ENCODE data around the gene SLC16A7. TPM values are rescaled to one million over a fixed set of nuclear protein-coding genes. Genes with fewer than 3 reads are reported as not detected.

Gene SLC16A7, protein sequence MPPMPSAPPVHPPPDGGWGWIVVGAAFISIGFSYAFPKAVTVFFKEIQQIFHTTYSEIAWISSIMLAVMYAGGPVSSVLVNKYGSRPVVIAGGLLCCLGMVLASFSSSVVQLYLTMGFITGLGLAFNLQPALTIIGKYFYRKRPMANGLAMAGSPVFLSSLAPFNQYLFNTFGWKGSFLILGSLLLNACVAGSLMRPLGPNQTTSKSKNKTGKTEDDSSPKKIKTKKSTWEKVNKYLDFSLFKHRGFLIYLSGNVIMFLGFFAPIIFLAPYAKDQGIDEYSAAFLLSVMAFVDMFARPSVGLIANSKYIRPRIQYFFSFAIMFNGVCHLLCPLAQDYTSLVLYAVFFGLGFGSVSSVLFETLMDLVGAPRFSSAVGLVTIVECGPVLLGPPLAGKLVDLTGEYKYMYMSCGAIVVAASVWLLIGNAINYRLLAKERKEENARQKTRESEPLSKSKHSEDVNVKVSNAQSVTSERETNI
- 2.3 TPM for polyA plus RNA-seq (2013, experiment 1 of 2)
- 2.5 TPM for polyA plus RNA-seq (2013, experiment 2 of 2)

DNA sequence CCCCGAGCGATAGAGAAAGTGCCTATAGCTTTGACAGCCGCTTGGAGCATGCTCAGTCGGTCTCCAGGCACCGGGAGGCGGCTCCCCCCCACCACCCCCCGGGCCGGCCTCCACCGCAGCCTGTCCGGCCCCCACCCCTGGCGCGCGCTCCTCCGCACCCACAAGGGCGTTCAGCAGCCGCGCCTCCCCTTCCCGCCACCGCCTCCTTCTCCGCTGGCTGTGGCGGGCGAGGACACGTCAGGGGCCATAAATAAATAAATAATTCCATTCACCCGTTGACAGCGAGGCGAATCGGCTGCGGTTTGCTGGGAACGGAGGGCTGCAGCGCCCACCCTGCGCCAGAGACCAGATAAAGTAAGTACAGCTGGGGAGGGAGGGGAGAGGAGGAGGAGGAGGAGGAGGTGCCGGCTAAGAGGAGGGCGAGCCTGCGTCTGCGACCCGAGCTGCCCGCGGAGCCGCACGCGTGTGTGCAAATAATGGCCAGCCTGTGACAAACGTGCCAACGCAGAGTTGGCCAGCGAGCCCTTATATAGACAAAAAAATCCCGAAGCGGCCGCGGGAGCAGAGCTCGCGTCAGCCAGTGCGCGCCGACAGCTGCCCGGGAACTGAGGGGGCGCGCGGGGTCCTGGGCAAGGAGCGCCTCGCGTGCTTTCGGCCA is at the start of gene SLC16A7:
SLC16A7 (plus strand) TSS at position 147 of the 658 bp plus-strand sequence. CDS start 108,773 bp downstream, outside the sequence.
- peak within 1 kb of the TSS; percentile 64 for H3K27ac ChIP-seq (ENCODE audit: low read depth, low read length, severe bottlenecking)
- no peaks in the 10 kb centered on the region for H3K9me3 ChIP-seq (ENCODE audit: control insufficient read depth, low read length)
- peaks cover 4% of the 10 kb centered on the region for H3K4me1 ChIP-seq (ENCODE audit: control insufficient read depth, insufficient read depth, low read length, poor library complexity, severe bottlenecking)
- WGBS, 2 experiments (ENCODE audit: insufficient coverage in 2 of 2) = 0% methylated on average over 20 to 27 of the region's 61 CpGs
- H3K4me3 ChIP-seq (ENCODE audit: extremely low read depth, insufficient read depth, low read length, poor library complexity, severe bottlenecking) = peak within 1 kb of the TSS; percentile 56
- no peaks in the 10 kb centered on the region for H3K36me3 ChIP-seq (ENCODE audit: control insufficient read depth, insufficient read depth, low read length)

DNA sequence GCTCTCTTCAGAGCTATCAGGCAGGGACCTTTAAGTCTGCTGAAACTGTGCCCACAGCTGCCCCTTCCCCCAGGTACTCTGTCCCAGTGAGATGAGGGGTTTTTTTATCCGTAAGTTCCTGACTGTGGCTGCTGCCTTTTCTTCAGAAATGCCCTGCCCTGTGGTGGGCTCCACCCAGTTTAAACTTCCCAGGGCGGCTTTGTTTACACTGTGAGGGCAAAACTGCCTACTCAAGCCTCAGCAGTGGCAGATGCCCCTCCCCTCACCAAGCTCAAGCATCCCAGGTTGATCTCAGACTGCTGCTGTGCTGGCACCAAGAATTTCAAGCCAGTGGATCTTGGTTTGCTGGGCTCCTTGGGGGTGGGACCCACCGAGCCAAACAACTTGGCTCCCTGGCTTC is 46.9 kb upstream of the SLC16A7 start:
- no peaks in the 10 kb centered on the region for H3K9me3 ChIP-seq (ENCODE audit: control insufficient read depth, low read length)
- H3K36me3 ChIP-seq (ENCODE audit: control insufficient read depth, insufficient read depth, low read length) = no peaks in the 10 kb centered on the region
- no peaks in the 10 kb centered on the region for H3K4me1 ChIP-seq (ENCODE audit: control insufficient read depth, insufficient read depth, low read length, poor library complexity, severe bottlenecking)
- H3K4me3 ChIP-seq (ENCODE audit: extremely low read depth, insufficient read depth, low read length, poor library complexity, severe bottlenecking) = no peak overlapping the region
- 76 to 79% methylated on average over 2 to 3 of the region's 3 CpGs for WGBS, 2 experiments (ENCODE audit: insufficient coverage in 2 of 2)
- H3K27ac ChIP-seq (ENCODE audit: low read depth, low read length, severe bottlenecking) = no peak overlapping the region

DNA sequence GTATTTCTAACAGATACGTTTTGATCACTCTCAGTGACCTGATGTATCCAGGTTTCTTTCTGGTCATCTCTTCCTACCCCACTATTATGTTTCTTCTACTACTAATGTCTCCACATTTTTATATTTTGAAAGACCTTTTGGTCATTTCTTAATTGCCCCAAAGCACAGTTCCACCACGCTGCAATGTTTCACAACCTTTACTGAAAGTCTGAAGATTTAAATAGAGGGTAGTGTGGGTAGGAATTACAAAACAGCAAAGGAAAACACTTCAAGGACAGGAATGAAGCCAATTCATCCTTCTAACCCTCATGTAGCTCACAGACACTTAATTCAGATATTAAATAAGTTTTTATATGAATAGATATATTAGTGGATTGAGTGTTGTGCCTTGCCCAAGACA is 36.1 kb upstream of the SLC16A7 start:
- no peaks in the 10 kb centered on the region for H3K4me1 ChIP-seq (ENCODE audit: control insufficient read depth, insufficient read depth, low read length, poor library complexity, severe bottlenecking)
- no peaks in the 10 kb centered on the region for H3K36me3 ChIP-seq (ENCODE audit: control insufficient read depth, insufficient read depth, low read length)
- H3K27ac ChIP-seq (ENCODE audit: low read depth, low read length, severe bottlenecking) = no peak overlapping the region
- no peak overlapping the region for H3K4me3 ChIP-seq (ENCODE audit: extremely low read depth, insufficient read depth, low read length, poor library complexity, severe bottlenecking)
- WGBS, 2 experiments (ENCODE audit: insufficient coverage in 2 of 2) = 58 to 80% methylated on average over 1 of the region's 2 CpGs
- H3K9me3 ChIP-seq (ENCODE audit: control insufficient read depth, low read length) = no peaks in the 10 kb centered on the region

DNA sequence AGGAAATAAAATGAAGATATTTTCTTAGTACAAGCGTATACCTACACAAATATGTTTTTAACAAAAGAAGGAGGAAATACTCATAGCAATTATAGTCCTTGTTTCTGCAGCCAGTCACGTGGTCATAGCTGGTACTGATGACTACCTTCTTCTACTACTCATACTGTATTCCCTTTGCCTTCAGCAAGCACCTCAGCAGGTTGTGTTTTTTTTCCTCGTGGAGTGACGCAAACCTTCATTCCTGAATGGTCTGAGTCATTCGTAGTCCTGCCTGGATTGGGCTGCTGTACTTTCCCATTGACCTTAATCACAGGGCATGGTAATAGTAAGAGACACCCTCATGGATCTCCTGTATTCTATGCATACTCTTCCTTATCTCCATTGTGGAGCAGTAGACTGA is 25.7 kb upstream of the SLC16A7 start:
- H3K4me3 ChIP-seq (ENCODE audit: extremely low read depth, insufficient read depth, low read length, poor library complexity, severe bottlenecking) = no peak overlapping the region
- WGBS, 2 experiments (ENCODE audit: insufficient coverage in 2 of 2) = 88 to 93% methylated on average over 3 to 4 of the region's 5 CpGs

DNA sequence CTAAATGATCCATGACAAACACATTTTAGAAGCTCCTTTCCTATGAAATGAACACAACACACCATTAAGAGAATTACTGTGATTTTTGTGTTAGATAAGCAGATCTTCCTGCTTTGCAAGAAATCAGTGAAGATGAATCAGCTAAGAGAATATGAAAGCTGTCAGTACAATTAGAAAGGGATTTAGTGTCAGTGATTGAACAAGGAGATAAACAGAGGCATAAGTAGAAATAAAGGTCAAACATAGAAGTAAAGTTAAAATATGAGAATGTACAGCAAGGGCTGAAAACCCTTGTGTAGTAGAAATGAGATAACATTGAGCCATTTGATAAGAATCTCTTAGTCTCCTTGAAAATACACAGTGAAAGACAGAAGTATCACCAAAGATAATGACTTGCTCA is 21.4 kb upstream of the SLC16A7 start:
- Histone ChIP-seq H3K9me3 (ENCODE audit: control insufficient read depth, low read length) (no peaks in the 10 kb centered on the region), H3K36me3 (ENCODE audit: control insufficient read depth, insufficient read depth, low read length) (no peaks in the 10 kb centered on the region), H3K4me3 (ENCODE audit: extremely low read depth, insufficient read depth, low read length, poor library complexity, severe bottlenecking) (no peak overlapping the region), H3K27ac (ENCODE audit: low read depth, low read length, severe bottlenecking) (no peak overlapping the region), H3K4me1 (ENCODE audit: control insufficient read depth, insufficient read depth, low read length, poor library complexity, severe bottlenecking) (no peaks in the 10 kb centered on the region)

More for the DNA sequence above, 25.7 kb upstream of the SLC16A7 start:
- Histone ChIP-seq H3K9me3 (ENCODE audit: control insufficient read depth, low read length) (no peaks in the 10 kb centered on the region), H3K36me3 (ENCODE audit: control insufficient read depth, insufficient read depth, low read length) (no peaks in the 10 kb centered on the region), H3K4me1 (ENCODE audit: control insufficient read depth, insufficient read depth, low read length, poor library complexity, severe bottlenecking) (no peaks in the 10 kb centered on the region), H3K27ac (ENCODE audit: low read depth, low read length, severe bottlenecking) (no peak overlapping the region)

DNA sequence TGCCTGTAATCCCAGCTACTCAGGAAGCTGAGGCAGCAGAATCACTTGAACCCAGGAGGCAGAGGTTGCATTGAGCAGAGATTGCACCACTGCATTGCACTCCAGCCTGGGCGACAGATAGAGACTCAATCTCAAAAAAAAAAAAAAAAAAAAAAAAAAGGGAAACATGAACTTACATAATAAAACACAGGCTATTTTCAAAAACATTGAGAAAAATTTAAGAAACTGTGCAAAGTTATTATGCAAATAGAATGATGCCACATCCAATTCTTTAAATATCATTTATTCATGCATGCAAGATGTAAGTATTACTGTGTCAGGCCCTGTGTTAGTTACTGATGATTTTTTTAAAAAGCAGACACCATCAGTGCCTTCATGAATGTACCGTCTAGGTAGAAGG is 20.0 kb upstream of the SLC16A7 start:
- Histone ChIP-seq H3K4me3 (ENCODE audit: extremely low read depth, insufficient read depth, low read length, poor library complexity, severe bottlenecking) (no peak overlapping the region), H3K4me1 (ENCODE audit: control insufficient read depth, insufficient read depth, low read length, poor library complexity, severe bottlenecking) (no peaks in the 10 kb centered on the region), H3K27ac (ENCODE audit: low read depth, low read length, severe bottlenecking) (no peak overlapping the region), H3K36me3 (ENCODE audit: control insufficient read depth, insufficient read depth, low read length) (no peaks in the 10 kb centered on the region), H3K9me3 (ENCODE audit: control insufficient read depth, low read length) (no peaks in the 10 kb centered on the region)
- WGBS, 2 experiments (ENCODE audit: insufficient coverage in 2 of 2) = no CpG with 5 or more reads among the region's 2 CpGs

DNA sequence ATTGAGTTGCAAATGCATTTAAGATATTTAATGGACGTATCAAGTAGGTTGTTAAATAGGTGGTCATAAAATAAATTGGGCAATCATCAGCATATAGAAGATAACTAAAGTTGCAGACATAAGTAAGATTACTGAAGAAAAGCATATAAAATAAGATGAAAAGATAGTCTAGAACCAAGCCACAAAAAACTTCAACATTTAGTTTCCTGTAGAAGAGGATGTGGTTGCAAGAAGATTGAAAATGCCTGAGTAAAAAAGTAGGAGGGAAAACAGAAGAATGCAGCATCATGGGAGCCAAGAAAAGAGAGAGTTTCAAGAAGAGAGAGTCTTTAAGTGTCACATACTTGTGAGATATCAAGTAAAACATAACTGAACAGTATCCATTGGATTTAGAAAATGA is 17.6 kb upstream of the SLC16A7 start:
- H3K4me3 ChIP-seq (ENCODE audit: extremely low read depth, insufficient read depth, low read length, poor library complexity, severe bottlenecking) = no peak overlapping the region
- no peaks in the 10 kb centered on the region for H3K9me3 ChIP-seq (ENCODE audit: control insufficient read depth, low read length)
- no peaks in the 10 kb centered on the region for H3K36me3 ChIP-seq (ENCODE audit: control insufficient read depth, insufficient read depth, low read length)
- no peak overlapping the region for H3K27ac ChIP-seq (ENCODE audit: low read depth, low read length, severe bottlenecking)
- no CpG with 5 or more reads among the region's 1 CpG for WGBS, 2 experiments (ENCODE audit: insufficient coverage in 2 of 2)
- no peaks in the 10 kb centered on the region for H3K4me1 ChIP-seq (ENCODE audit: control insufficient read depth, insufficient read depth, low read length, poor library complexity, severe bottlenecking)

DNA sequence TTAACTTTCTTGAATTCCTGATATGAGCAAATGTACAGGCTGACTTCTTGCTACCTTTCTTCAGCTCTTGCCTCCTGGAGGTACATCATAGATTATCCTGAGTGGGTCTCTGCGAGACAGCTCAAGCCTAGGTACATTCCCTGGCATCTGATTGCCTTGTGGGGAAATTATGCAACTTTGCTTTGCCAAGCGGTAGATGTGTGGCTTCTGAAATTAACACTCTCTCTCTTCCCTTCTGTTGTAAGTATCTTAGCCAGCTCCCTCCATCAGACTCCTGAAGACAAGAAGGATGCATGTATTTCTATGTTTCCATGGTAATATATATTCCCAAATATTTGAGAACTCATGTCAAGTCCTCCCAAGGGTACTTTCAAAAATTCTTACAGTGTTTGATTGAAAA is 16.2 kb upstream of the SLC16A7 start:
- WGBS, 2 experiments (ENCODE audit: insufficient coverage in 2 of 2) = 80 to 100% methylated on average over 1 of the region's 2 CpGs
- H3K36me3 ChIP-seq (ENCODE audit: control insufficient read depth, insufficient read depth, low read length) = no peaks in the 10 kb centered on the region

DNA sequence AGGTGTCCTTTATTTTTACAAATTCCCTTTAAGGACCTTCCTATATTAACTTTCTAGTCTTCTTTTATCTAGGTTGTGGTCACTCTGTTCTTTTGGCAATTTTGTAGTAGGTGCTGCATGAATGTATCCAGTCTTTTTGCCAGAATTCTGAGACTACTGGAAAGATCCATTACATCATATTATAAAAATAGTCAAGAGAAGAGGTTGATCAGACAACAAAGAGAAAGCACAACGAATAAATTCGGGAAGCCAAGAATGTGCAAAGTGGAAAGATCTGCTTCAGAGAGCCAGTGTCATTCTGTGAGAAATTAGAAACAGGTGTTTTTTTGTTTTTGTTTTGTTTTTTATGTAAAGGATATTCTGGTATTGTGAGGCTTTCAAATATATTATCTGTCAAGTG is 15.8 kb upstream of the SLC16A7 start:
- Histone ChIP-seq H3K9me3 (ENCODE audit: control insufficient read depth, low read length) (no peaks in the 10 kb centered on the region), H3K27ac (ENCODE audit: low read depth, low read length, severe bottlenecking) (no peak overlapping the region), H3K4me3 (ENCODE audit: extremely low read depth, insufficient read depth, low read length, poor library complexity, severe bottlenecking) (no peak overlapping the region), H3K4me1 (ENCODE audit: control insufficient read depth, insufficient read depth, low read length, poor library complexity, severe bottlenecking) (no peaks in the 10 kb centered on the region), H3K36me3 (ENCODE audit: control insufficient read depth, insufficient read depth, low read length) (no peaks in the 10 kb centered on the region)
- WGBS, 2 experiments (ENCODE audit: insufficient coverage in 2 of 2) = 75 to 100% methylated on average over 2 of the region's 2 CpGs

More for the DNA sequence above, 16.2 kb upstream of the SLC16A7 start:
- Histone ChIP-seq H3K27ac (ENCODE audit: low read depth, low read length, severe bottlenecking) (no peak overlapping the region), H3K9me3 (ENCODE audit: control insufficient read depth, low read length) (no peaks in the 10 kb centered on the region), H3K4me1 (ENCODE audit: control insufficient read depth, insufficient read depth, low read length, poor library complexity, severe bottlenecking) (no peaks in the 10 kb centered on the region), H3K4me3 (ENCODE audit: extremely low read depth, insufficient read depth, low read length, poor library complexity, severe bottlenecking) (no peak overlapping the region)

DNA sequence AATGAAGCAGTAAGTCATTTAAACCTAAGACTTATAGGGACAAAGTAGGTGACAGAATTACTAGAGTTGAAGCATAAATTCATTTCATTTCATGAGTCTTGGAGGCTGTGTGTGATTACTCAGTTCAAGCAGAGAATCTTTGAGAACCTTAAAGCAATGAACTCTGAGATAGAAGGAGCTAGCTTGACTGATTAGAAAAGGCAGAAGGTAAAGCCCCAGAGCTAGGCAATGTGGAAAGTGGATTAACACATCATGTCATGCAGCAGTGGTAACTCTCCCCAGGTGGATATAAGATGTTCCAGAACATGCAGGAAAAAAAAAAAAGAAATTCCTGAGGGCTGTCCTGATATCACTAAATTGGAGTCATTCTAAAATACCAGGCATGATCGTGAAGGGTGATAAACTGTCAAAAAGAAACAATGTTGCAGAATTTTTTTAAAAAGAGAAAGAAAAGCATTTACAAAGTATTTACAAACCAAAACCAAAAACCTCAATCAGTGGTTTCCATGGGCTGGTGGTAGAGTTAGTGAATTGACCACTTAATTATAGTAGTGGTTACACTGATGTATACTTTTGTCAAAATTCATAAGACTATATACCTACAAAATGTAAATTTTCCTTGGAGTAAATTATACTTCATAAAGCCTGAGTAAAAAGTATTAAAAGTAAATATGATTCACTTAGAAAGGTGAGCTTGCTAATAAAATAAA is 12.7 kb upstream of the SLC16A7 start:
- H3K36me3 ChIP-seq (ENCODE audit: control insufficient read depth, insufficient read depth, low read length) = no peaks in the 10 kb centered on the region
- H3K4me1 ChIP-seq (ENCODE audit: control insufficient read depth, insufficient read depth, low read length, poor library complexity, severe bottlenecking) = no peaks in the 10 kb centered on the region
- no peak overlapping the region for H3K4me3 ChIP-seq (ENCODE audit: extremely low read depth, insufficient read depth, low read length, poor library complexity, severe bottlenecking)
- no peaks in the 10 kb centered on the region for H3K9me3 ChIP-seq (ENCODE audit: control insufficient read depth, low read length)
- H3K27ac ChIP-seq (ENCODE audit: low read depth, low read length, severe bottlenecking) = no peak overlapping the region
- no CpG with 5 or more reads among the region's 1 CpG for WGBS, 2 experiments (ENCODE audit: insufficient coverage in 2 of 2)
